ENCODE data around the gene DYNLT1.

- no peak for TF ChIP-seq EZH2 (IDR thresholded peaks at IDR 0.05; ENCODE audit: borderline replicate concordance, insufficient read depth, low read length, poor library complexity, severe bottlenecking)
- TF ChIP-seq EP300 (conservative IDR thresholded peaks at IDR 0.05; ENCODE audit: poor library complexity, severe bottlenecking): no peak
Measured at GRCh38 chr6:158626360-158627167, 18.0 kb downstream of the DYNLT1 start.

Measured in neural cell (in vitro differentiated cells).